GM12874 (cell line): ENCODE results near the gene TMPRSS2.

Source experiments
- CTCF ChIP-seq: IDR thresholded peaks from 2 replicates; pipeline ENCODE4 v1.5.1; 2011; ENCODE audit warnings: low read depth, mild to moderate bottlenecking, control low read depth, low read length, moderate library complexity; ENCODE audit not compliant: insufficient read depth

TMPRSS2 gene

GRCh38 chr21:41470054-41470453 is 37.9 kb downstream of the TMPRSS2 start:
- TF ChIP-seq CTCF: no peak

- no peak for TF ChIP-seq CTCF
These were observed 41.7 kb downstream of the TMPRSS2 start for GRCh38 chr21:41466024-41466820.

DNA sequence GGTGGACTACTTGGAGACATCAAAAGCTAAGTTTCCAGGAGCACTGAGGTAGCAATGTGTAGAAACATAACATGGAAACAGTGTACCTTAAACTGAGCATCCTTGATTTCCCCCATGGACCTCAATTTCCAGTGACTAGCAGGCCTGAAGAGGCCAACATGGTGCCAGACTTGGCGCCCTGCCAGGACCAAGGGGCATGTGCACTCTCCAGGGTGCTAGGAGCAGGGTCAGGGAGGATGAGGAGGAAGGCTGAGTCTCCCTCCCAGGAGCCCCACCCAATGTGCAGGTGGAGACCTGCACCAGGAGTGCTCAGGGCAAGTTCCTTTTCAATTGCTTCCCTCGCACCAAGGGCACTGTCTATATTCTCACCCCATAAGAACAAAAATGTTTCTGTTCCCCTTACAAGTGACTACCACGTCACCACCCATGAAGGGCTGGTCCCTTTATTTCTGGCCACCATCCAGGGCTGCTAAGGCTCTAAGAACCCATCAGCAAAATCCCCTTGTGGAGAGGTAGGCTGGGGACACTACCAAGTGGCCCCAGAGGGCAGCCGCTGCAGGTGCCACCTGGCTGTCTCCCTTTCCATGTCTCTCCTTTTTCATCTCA is 42.7 kb downstream of the TMPRSS2 start:
- TF ChIP-seq CTCF: no peak

- TF ChIP-seq CTCF: peak; percentile 84
These were observed 47.1 kb downstream of the TMPRSS2 start for GRCh38 chr21:41460578-41461527.

GRCh38 chr21:41459884-41460534 is 47.9 kb downstream of the TMPRSS2 start:
- TF ChIP-seq CTCF: no peak

GRCh38 chr21:41458559-41458958 is 49.4 kb downstream of the TMPRSS2 start:
- no peak for TF ChIP-seq CTCF
